ENCODE measurements around the gene ABCG5.
A peak's percentile ranks its signal among the peaks of the same experiment; 100 is the strongest.

The ABCG5 gene

GRCh38 chr2:43803113-43803512 lies 35.5 kb downstream of the ABCG5 start:
- DNase-seq = no peak

DNA sequence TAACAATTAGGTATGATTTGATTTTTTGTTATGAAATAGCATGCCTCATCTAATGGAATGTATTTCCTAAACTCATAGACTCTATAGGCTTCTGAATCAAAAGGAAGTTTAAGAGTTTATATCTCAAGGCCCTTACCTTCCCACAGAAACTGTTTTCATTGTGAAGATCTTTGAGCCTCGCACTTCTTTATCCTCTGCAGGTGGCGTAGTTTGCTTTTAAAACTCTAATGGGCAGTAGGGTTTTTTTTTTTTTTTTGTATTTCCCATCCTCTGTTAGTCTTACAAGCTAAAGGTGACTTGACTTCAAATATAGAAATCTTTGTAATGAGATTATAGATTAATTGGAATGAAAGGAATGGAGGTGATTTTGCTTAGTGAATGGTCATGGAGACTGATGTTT lies 36.5 kb downstream of the ABCG5 start:
- DNase-seq = no peak

DNA sequence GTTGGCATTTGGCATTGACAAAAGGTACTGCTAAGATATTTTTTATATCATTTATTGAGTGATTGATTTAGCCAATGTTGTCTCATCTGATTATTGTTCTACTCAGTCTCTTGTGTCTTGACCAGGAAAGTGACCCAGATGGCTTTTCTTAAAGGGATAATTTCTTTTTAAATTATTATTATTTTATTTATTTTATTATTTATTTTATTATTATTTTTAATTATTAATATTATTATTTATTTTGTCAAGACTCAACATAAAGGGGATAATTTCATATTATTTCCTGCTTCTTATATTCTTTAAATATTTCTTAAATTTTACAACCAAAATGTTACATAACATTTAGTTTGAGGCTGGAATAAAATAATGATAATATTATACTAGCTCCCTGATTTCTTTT lies 37.7 kb downstream of the ABCG5 start:
- DNase-seq = no peak

DNA sequence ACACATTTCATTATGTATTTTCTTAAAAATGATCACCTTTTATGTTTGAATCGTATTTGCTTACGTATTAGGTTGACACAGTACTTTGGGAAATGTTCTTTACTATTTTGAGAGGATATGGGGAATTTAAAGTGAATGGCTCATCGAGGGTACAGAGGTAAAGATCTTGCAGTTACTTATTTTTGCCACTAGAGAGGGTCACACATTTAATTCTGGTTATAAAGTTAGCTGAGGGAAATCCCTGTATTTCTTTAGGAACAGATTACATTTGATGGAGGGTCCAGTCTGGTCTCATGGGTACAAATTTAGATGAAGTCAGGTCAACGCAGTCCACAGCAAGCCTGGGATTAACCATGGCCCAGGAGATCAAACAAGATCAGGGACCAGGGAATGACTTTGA lies 40.3 kb downstream of the ABCG5 start:
- DNase-seq = peak; percentile 12

DNA sequence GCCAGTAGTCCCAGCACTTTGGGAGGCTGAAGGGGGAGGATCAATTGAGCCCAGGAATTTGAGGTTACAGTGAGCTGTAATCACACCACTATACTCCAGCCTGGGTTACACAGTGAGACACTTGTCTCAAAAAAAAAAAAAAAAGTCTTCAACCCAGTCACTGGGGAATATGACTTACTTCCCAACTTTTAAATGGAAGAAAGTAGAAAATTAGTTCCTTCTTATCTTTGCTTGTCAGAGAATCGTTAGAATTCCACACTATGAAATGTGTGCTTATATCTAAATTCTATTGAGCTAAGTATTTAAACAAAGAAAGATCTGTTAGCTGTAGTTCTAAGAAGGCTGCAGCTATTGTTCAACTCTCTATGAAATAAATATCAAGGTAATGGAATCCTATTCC lies 42.4 kb downstream of the ABCG5 start:
- no peak for DNase-seq

- no peak for DNase-seq
Observed at GRCh38 chr2:43794956-43795355, 43.7 kb downstream of the ABCG5 start.

DNA sequence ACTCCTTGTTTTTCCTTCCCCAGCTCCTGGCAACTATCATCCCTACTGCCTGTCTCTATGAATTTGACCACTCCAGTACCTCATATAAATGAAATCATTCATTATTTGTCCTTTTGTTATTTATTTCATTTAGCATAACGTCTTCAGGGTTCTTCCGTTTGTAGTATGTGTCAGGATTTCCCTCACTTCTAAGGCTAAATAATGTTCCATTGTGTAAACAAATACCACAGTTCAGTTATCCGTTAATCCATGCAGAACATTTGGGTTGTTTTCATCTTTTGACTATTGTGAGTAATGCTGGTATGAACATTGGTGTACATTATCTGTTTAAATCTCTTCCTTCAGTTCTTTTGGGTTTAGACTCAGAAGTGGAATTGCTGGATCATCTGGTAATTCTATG lies 46.0 kb downstream of the ABCG5 start:
- DNase-seq = no peak

DNA sequence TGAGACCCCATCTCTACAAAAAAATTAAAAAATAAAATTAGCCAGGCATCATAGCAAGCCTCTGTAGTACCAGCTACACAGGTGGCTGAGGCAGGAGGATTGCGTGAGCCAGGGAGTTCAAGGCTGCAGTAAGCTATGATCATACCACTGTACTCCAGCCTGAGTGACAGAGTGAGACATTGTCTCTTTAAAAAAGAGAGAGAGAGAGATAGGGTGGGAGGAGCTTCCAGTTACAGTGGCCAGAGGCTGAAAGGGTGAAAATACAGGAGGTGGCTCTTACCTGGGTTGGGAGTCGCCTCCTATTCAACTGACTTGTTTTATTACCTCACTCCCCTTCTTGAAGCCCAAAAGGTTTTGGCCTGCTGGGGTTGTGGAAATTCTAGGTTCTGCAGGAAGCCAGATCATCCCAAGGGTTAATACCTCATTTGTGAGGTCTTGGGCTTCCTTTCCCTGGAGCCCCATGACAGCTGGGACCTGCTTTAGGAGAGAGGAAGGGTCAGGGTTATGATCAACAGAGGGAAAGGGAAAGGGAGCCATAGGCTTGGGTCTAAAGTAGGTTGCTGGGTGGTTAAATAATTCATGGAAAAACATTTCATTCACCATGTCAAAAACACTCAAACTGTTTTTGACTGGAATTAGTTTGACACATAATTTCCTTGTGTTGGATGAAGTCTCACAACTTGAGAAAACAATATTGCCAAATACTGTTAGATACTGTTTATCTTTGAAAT lies 47.4 kb downstream of the ABCG5 start:
- no peak for DNase-seq

- DNase-seq = no peak
Observed at GRCh38 chr2:43790147-43790546, 48.5 kb downstream of the ABCG5 start.

DNA sequence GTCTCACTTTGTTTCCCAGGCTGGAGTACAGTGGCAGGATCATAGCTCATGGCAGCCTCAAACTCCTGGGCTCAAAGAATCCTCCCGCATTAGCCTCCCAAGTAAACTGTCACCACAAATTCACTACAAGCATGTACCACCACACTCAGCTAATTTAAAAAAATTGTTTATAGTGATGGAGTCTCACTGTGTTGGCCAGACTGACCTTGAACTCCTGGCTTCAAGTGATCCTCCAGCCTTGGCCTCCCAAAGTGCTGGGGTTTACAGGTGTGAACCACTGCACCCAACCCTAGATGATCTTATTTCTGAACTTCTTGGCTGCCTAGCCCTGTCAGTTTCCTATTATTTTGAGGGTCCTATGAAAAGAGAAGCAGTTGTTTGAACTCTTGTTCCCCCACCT lies 50.0 kb downstream of the ABCG5 start:
- DNase-seq = no peak

DNA sequence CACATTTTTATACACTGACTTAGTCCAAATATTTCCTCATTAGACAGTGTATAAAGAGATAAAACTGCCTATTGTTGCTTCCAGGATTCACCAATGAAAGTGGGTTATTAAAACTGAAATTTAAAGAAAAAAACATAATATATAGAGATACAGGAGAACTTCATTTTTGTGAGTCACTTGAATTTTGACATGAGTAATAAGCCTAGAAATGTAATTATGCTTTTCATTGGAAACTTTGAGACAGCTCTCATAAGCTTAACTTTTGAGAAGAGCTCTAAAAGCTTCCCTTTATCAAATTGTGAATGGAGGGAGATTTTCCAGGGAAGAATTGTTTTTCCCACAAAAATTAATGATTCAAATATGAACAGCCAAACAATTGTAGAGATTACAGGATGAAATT lies 50.7 kb downstream of the ABCG5 start:
- DNase-seq = no peak

GRCh38 chr2:43778233-43778632 lies 60.4 kb downstream of the ABCG5 start:
- no peak for DNase-seq

DNA sequence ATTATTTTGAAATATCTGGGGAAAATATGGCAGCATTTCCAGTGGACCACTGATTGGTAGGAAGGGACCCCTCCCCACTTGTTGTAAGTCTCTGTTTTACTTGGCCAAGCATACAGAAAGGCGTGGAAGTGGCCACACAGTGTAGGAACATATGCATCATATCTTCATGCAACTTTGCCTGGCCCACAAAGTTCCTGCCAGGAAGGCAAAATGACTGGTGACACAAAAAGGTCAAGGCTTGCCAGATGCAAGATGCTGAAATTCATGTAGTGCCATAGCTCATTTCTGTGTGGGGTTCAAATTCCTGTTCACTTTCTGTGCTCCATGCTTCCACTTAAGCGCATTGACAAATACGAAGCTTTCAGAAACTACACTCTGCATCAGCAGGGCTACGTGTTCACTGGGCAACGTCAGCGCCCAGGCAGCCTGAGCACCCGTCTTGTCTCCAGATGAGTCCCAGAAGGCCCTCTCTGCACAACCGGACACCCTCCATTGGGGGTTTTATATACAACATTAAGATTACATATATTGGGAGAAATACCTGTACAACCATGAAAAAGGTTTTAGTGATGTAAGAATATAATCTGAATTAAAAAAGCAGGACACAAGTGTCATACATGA lies 61.2 kb downstream of the ABCG5 start:
- no peak for DNase-seq

DNA sequence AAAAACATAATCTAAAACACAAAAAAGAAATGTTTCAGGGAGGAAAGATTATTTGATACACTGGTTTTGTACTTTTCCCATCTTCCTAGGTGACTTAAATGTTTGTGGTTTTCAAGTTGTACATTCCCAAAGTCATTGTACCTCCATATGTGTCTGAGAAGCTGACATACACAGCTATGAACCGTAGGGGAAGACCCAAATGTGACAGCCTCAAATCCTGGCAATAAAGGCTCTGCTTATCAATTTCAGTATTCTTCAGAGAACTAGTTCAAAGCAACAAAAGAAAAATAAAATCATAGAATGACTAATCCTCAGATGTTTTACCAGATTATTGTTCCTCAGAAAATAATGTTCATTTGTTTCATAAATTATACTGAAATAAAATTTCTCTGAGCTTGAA lies 62.3 kb downstream of the ABCG5 start:
- DNase-seq = no peak

DNA sequence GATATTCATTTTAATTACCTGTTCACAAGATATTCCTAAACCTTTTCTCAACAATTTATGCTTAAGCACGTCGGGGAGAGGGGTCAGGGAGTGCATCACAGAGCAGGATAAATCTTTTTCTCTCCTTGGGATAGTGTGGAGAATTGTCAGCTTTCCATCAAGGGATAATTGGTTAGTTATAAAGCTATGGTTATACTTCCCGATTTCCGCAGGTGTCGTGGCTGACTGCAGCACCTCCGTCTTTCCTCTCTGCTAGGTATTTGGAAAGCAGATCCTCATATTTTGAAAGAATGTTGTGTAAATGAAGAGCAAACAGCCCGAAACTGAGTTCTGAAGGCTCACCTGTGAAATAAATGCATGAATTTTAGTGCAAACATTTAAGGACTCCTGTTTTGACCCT lies 64.0 kb downstream of the ABCG5 start:
- DNase-seq = peak; percentile 33

DNA sequence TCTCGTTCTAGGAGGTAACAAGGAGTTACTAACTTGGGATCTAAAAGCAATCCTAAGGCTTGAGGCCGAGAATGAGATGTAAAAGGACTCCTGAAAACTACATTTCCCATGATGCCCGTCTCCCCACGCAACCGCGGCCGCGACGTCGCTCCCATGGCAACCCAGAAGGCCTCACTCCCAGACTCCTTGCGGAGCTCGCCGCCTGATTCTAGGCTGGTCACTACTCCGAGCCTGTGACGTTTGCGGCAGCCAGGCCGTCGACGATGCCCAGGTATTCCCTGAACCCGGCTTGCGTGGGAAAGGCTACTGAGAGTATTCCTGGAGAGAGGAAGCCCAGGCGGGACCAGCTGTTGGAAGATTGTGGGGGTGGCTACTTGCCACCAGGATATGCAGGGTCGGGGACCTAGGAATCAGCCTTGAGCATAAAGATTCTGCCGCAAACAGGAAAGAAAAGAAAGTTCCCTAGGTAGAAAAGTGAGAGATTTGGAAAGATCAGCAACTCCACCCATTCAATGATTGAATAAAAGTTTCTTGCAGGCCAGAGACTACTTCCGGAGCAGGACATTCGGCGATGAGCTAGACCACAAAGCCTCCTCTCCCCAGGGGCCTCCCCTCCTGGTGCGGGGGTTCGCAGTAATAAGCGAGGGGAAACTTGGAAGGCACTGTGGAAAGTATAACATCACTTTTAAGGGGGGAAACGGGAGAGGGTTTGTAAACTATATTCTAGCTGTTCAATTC lies 64.6 kb downstream of the ABCG5 start, which contains the start of gene DYNC2LI1:
Gene DYNC2LI1, plus strand, starts transcription at position 164 of the 738 bp plus-strand sequence. Its CDS starts 100 bp downstream, at position 264.
- DNase-seq = peak; percentile 96

DNA sequence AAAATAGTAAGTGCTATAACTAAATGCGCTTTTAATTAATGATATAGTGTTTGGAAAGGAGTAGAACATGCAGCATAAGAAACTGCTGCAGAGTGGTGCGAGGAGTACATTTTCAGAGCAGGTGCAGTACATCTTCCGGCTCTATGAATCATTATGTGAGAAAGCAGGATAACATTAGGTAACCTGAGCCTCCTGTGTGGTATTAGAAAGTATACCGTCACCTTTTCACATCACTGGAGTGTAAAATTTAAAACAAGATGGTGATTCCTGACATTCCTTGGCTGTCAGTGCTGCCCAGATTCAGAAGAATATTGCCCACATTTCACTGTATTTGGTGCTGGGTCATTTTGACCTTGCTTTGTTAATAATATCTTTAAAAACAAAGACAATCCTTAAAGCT lies 72.6 kb downstream of the ABCG5 start:
- DNase-seq = peak; percentile 57

DNA sequence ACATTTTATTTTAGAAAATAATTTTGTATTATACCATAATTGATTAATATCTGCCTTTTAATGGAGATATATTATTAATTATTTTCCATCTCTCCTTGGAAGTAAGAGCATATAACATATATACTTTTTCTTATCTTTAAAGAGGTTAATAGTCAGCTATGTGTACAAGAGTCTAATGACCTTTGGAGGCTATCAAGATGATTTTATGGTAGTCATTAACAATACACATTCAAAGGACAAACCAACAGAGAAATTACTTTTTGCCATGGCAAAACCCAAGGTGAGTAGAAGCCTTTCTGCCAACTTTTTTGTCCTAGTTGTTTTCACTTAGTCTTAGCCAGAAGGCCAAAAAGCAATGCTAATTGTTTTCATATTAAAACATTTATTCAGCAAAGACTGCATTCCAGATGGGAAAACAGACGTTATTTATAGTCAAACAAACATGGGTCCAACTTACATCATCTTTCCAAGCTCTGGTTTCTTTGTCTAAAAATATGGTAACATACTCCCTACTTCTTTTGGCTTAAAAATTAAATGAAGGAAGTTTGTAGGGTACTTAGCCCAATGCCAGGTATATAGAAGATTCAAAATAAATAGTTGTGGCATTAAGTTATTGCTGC lies 74.4 kb downstream of the ABCG5 start:
- no peak for DNase-seq

- DNase-seq = peak; percentile 10
Observed at GRCh38 chr2:43763091-43763490, 75.5 kb downstream of the ABCG5 start.

Measured in NCI-H146 (cell line).